Measurements from ENCODE around the gene VSNL1. TPM values are rescaled to one million over a fixed set of nuclear protein-coding genes. Genes with fewer than 3 reads are reported as not detected.

Gene VSNL1
- polyA plus RNA-seq, 1 experiment, result 0.86 TPM

DNA sequence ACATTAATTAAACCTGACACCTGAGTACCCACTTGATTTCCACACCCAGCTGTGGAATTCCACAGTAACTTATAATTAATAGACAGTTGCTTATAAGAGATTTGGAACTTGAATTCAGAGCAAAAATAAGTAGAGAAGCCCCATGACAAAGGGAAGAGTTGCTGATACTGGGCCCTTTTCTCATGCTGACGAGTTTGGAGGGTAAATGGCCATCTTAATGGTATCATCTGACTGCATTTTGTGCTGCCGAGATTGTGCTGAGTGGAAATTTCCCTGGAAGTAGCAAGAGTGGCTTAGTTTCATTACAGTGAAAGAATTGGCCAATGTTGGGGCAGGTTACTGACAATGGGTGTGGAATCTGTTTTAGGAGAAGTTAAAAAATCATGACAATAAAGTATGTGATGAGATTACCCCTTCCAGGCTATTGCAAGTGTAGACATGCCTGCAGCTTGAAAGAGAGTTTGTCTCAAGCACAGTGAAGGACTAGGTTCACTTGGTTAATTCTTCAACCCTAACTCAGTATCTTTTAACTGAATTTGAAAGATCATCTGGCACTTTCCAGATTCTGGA lies 49.9 kb downstream of the VSNL1 start:
- CTCF ChIA-PET, result interaction anchor here (0.8 kb wide), 1 partner anchor 119 kb away, joined by 4 read pairs; no protein-coding TSS in a partner anchor
- no peak overlapping the region for H3K27ac ChIP-seq (ENCODE audit: low read depth, low read length)

DNA sequence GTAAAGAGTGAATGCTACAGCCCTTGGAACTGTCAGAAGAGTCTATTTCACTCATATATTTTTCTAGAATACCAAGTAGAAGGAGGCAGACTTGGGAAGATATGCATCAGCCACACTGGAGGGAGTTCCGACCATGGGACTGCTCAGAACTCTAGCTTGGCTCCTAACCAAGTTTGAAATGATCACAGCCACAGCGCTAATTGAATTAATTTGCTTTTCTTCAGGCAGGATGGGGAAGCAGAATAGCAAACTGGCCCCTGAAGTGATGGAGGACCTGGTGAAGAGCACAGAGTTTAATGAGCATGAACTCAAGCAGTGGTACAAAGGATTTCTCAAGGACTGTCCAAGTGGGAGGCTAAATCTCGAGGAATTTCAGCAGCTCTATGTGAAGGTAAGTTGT lies 51.4 kb downstream of the VSNL1 start:
- no peak overlapping the region for H3K4me3 ChIP-seq (ENCODE audit: low read depth, low read length)
- no peaks in the 10 kb centered on the region for H3K9me3 ChIP-seq (ENCODE audit: control insufficient read depth, insufficient read depth, low read length)
- no peaks in the 10 kb centered on the region for H3K27me3 ChIP-seq (ENCODE audit: control insufficient read depth, insufficient read depth, low read length)
- TF ChIP-seq, protein P1, sequence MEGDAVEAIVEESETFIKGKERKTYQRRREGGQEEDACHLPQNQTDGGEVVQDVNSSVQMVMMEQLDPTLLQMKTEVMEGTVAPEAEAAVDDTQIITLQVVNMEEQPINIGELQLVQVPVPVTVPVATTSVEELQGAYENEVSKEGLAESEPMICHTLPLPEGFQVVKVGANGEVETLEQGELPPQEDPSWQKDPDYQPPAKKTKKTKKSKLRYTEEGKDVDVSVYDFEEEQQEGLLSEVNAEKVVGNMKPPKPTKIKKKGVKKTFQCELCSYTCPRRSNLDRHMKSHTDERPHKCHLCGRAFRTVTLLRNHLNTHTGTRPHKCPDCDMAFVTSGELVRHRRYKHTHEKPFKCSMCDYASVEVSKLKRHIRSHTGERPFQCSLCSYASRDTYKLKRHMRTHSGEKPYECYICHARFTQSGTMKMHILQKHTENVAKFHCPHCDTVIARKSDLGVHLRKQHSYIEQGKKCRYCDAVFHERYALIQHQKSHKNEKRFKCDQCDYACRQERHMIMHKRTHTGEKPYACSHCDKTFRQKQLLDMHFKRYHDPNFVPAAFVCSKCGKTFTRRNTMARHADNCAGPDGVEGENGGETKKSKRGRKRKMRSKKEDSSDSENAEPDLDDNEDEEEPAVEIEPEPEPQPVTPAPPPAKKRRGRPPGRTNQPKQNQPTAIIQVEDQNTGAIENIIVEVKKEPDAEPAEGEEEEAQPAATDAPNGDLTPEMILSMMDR (IDR thresholded peaks at IDR 0.05; ENCODE audit: low read depth, low read length), result no peak
- DNase-seq (ENCODE audit: low read depth, low spot score), result no peak
- ChIA-PET CTCF (interaction anchor here (0.7 to 1.6 kb wide), 2 partner anchors 35 to 79 kb away, joined by 5 to 7 read pairs; no protein-coding TSS in a partner anchor), POLR2A (no interaction called here)
- H3K27ac ChIP-seq (ENCODE audit: low read depth, low read length), result no peak overlapping the region

More for the DNA sequence above, 49.9 kb downstream of the VSNL1 start:
- Histone ChIP-seq H3K9me3 (ENCODE audit: control insufficient read depth, insufficient read depth, low read length) (no peaks in the 10 kb centered on the region), H3K27me3 (ENCODE audit: control insufficient read depth, insufficient read depth, low read length) (no peaks in the 10 kb centered on the region), H3K4me3 (ENCODE audit: low read depth, low read length) (no peak overlapping the region)
- TF ChIP-seq, protein P1 (IDR thresholded peaks at IDR 0.05; ENCODE audit: low read depth, low read length), result no peak
- POLR2A ChIA-PET, result no interaction called here
- DNase-seq (ENCODE audit: low read depth, low spot score), result no peak

DNA sequence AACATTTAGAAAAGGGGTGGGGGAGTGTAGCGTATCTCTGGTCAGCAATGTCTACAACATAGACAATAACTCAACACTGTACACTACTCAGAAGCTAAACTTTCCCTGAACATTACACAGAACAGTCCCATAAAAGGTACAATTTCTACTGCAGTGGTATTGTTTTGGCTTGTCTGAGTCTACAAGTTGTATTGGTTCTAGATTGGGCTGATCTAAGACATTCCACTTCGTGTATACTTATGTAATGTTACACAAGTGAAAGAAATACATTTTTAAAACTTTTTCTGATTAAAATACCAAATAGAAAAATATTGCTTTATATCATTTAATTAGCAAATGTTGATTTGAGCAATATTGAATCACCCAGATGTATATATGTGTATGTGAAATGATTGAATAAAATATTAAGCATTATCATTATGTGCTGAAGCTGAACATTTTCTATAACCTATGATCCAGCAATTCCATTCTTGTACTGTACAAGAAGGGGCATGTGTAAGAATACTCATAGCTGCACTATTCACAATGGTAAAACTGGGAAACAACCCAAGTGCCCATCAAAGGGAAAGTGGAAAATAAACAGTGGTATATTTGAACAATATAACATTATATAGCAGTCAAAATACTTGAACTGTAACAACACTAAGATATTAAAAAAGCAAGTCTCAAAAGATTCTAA lies 52.4 kb downstream of the VSNL1 start:
- TF ChIP-seq, protein P1 (IDR thresholded peaks at IDR 0.05; ENCODE audit: low read depth, low read length), result no peak
- Histone ChIP-seq H3K4me3 (ENCODE audit: low read depth, low read length) (no peak overlapping the region), H3K27me3 (ENCODE audit: control insufficient read depth, insufficient read depth, low read length) (no peaks in the 10 kb centered on the region), H3K9me3 (ENCODE audit: control insufficient read depth, insufficient read depth, low read length) (no peaks in the 10 kb centered on the region), H3K27ac (ENCODE audit: low read depth, low read length) (no peak overlapping the region)
- CTCF ChIA-PET, result interaction anchor here (0.5 to 2.9 kb wide), 4 partner anchors 34 to 78 kb away, joined by 3 to 10 read pairs (median 6); no protein-coding TSS in a partner anchor
- no peak for DNase-seq (ENCODE audit: low read depth, low spot score)
- POLR2A ChIA-PET, result no interaction called here

DNA sequence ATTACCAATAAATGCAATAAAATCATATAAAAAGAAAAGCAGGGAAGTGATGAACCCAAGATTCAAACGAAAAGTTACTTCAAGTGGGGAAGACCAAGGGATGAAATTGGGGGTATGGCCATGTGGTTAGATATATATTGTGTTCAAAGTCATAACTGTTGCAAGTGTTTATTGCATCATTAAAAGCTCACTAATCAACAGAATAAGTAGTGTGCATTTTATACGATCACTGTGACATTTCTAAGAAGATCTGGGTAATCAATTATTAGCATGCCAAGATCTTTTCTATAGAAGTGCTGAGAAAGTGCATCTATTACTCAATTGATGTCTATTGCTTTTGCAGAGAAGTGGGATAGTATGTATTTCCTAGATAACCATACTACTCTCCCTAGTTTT lies 52.9 kb downstream of the VSNL1 start:
- no peak for DNase-seq (ENCODE audit: low read depth, low spot score)
- Histone ChIP-seq H3K9me3 (ENCODE audit: control insufficient read depth, insufficient read depth, low read length) (no peaks in the 10 kb centered on the region), H3K27me3 (ENCODE audit: control insufficient read depth, insufficient read depth, low read length) (no peaks in the 10 kb centered on the region), H3K27ac (ENCODE audit: low read depth, low read length) (no peak overlapping the region), H3K4me3 (ENCODE audit: low read depth, low read length) (no peak overlapping the region)
- TF ChIP-seq, protein P1 (IDR thresholded peaks at IDR 0.05; ENCODE audit: low read depth, low read length), result no peak
- ChIA-PET CTCF (interaction anchor here (2.0 to 2.9 kb wide), 2 partner anchors 53 to 78 kb away, joined by 7 to 10 read pairs; no protein-coding TSS in a partner anchor), POLR2A (no interaction called here)

Data from AG04450 (cell line).